Omental fat pad (tissue), 4 donors: Measurements from ENCODE around the gene CACHD1. TPM values are rescaled to one million over a fixed set of nuclear protein-coding genes. Genes with fewer than 3 reads are reported as not detected.

Source experiments
- ATAC-seq: fragments of 150-250 bp; one replicate; pipeline ENCODE4 v1.9.1; 2016; ENCODE audit warnings: mild to moderate bottlenecking, moderate library complexity; ENCODE audit not compliant: low FRiP score
- DNase-seq: peaks from one replicate; pipeline ENCODE4 v3.0.0-alpha.2; 2019; ENCODE audit warnings: low spot score
- CTCF ChIP-seq, 3 donors: fragments of 450-650 bp; IDR thresholded peaks; one replicate each; pipeline ENCODE4 v1.5.1; 2016 to 2017; ENCODE audit warnings: antibody characterized with exemption in 3 of 3, mild to moderate bottlenecking in 3 of 3, moderate library complexity in 2 of 3
- total RNA-seq, 4 donors: library from RNA; depleted of rRNA; stranded (reverse); fragments of >200 nt; gene quantifications; one replicate each; pipeline ENCODE4 v1.1.0, GENCODE V29; 2016

The CACHD1 gene
- total RNA-seq, 4 donors from 2014 or later, result 23.0 to 26.0 (median 23.9) TPM

GRCh38 chr1:64594446-64594845 is 124.5 kb downstream of the CACHD1 start:
- no peak for DNase-seq
- TF ChIP-seq CTCF (IDR thresholded peaks at IDR 0.05), result no peak
- no peak for ATAC-seq

DNA sequence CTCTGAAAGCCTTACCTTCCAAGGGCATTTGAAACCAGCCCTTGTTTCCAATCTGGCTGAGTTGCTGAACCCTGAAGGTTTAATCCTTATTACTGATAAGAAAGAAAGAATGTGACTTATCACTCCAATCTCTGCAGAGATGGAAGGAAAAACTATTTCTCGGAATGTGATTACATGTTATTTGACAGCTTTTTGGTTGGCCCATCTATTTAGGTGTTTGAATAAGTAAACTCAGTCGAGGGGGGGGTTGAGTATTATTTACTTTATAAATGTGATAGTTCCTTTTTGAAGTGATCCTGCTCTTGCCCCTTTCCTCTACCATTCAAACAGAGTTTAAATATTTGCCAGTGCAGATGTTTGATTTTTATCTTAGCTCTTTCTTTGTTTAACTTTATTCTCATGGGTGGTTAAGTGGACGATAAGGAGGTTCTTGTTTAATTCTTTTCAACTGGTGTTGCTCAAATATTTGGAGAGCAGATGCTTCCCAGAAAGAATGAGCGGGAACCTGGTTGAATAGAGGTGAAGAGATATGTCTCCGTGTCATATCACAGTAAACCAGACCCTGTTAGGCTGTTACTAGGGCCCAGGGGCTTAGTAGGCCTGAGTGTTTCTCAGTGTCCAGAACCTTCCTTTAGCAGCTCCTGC is 126.1 kb downstream of the CACHD1 start:
- DNase-seq (no peak), ATAC-seq (no peak)
- no peak for TF ChIP-seq CTCF (IDR thresholded peaks at IDR 0.05)

DNA sequence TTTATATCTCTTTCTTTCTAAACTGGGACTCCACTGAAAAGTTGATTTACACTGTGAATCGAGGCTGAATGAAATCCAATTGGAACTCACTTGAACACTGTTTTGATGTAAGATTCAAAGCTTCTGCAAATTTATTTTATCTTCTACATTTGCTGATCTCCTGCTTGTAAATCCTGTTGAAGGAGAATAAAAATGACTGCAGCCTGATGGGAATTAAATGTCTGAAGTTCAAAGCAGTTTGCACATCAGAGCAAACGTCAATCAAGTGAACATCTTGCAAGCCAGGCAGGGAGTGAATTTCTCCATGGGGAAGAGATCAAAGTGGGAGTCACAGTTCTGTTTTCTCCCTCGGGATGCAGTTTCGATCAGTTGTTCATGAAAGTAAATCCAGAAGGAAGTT is 127.2 kb downstream of the CACHD1 start:
- no peak for TF ChIP-seq CTCF (IDR thresholded peaks at IDR 0.05)
- no peak for ATAC-seq
- DNase-seq, result no peak

GRCh38 chr1:64598100-64598571 is 128.2 kb downstream of the CACHD1 start:
- no peak for TF ChIP-seq CTCF (IDR thresholded peaks at IDR 0.05)
- ATAC-seq, result peak; percentile 78
- no peak for DNase-seq

- no peak for DNase-seq
- TF ChIP-seq CTCF (IDR thresholded peaks at IDR 0.05), result no peak
- no peak for ATAC-seq
Measured at GRCh38 chr1:64599242-64599641, 129.3 kb downstream of the CACHD1 start.

DNA sequence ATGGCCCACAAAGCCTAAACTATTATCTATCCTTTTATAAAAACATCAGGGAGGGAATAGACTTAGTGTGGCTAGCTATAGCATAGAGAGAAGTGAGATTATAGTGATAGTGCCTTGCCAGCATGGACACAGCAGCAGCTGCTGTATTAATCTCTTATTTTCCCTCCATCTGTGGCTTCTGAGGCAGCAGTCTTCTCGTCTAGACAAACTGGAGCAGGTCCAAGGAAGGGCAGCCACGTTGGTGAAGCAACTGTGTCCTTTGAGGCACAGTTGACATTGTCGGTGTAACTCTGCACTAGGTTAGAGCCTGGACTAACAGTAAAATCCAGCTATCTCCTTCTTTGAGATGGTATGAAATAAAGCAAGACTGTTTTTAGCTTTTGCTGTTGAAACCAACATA is 131.3 kb downstream of the CACHD1 start:
- ATAC-seq (no peak), DNase-seq (no peak)
- no peak for TF ChIP-seq CTCF (IDR thresholded peaks at IDR 0.05)

GRCh38 chr1:64608005-64608650 is 138.2 kb downstream of the CACHD1 start:
- TF ChIP-seq CTCF (IDR thresholded peaks at IDR 0.05), result no peak
- DNase-seq (no peak), ATAC-seq (no peak)
